HuH-7.5 (cell line): Measurements from ENCODE around the gene GABRB3.

Source experiments
- DNase-seq: peaks from one replicate; pipeline ENCODE4 v3.0.0; 2011; ENCODE audit warnings: low spot score

Gene GABRB3

GRCh38 chr15:26772154-26773066, at the start of gene GABRB3:
TSS of gene GABRB3 (minus strand) at chr15:26773066.
- no peak for DNase-seq

- DNase-seq = no peak
Observed at GRCh38 chr15:26807517-26808427, 34.9 kb upstream of the GABRB3 start.

GRCh38 chr15:26806574-26806973, 33.7 kb upstream of the GABRB3 start:
- DNase-seq = no peak

GRCh38 chr15:26806151-26806550, 33.3 kb upstream of the GABRB3 start:
- DNase-seq = no peak

GRCh38 chr15:26805470-26805869, 32.6 kb upstream of the GABRB3 start:
- no peak for DNase-seq

- DNase-seq = no peak
Observed at GRCh38 chr15:26804063-26804804, 31.4 kb upstream of the GABRB3 start.

GRCh38 chr15:26790118-26790517, 17.3 kb upstream of the GABRB3 start:
- no peak for DNase-seq

GRCh38 chr15:26781816-26782215, 8.9 kb upstream of the GABRB3 start:
- no peak for DNase-seq

- DNase-seq = no peak
Observed at GRCh38 chr15:26773917-26774316, 1.1 kb upstream of the GABRB3 start.

- no peak for DNase-seq
Observed at GRCh38 chr15:26773067-26773877, 406 bp upstream of the GABRB3 start.

- DNase-seq = no peak
Observed at GRCh38 chr15:26771578-26772153, 1.2 kb downstream of the GABRB3 start.

GRCh38 chr15:26771168-26771567, 1.7 kb downstream of the GABRB3 start:
- no peak for DNase-seq

GRCh38 chr15:26767169-26767670, 5.6 kb downstream of the GABRB3 start:
- DNase-seq = no peak

GRCh38 chr15:26766262-26766661, 6.6 kb downstream of the GABRB3 start:
- no peak for DNase-seq

GRCh38 chr15:26759986-26760385, 12.9 kb downstream of the GABRB3 start:
- no peak for DNase-seq

- no peak for DNase-seq
Observed at GRCh38 chr15:26758079-26758478, 14.8 kb downstream of the GABRB3 start.

- DNase-seq = no peak
Observed at GRCh38 chr15:26757141-26757540, 15.7 kb downstream of the GABRB3 start.

- no peak for DNase-seq
Observed at GRCh38 chr15:26744894-26745293, 28.0 kb downstream of the GABRB3 start.

- no peak for DNase-seq
Observed at GRCh38 chr15:26739791-26740190, 33.1 kb downstream of the GABRB3 start.

- DNase-seq = no peak
Observed at GRCh38 chr15:26738996-26739395, 33.9 kb downstream of the GABRB3 start.
